HepG2 (cell line): ENCODE results near the gene SMARCA4. TPM values are rescaled to one million over a fixed set of nuclear protein-coding genes. Genes with fewer than 3 reads are reported as not detected.

Experiments
- ATAC-seq: fragments of 200-7000 bp; cut with Tn5 transposase; 3 replicates; pipeline ENCODE4 v1.9.1; 2020; ENCODE audit warnings: mild to moderate bottlenecking, moderate library complexity
- BruUV-seq: library from RNA; stranded (reverse); fragments of 400-500 nt; replicated peaks from 2 replicates; lab custom pipeline; 2021; lab: Mats Ljungman, UMichigan
- CTCF ChIA-PET: fragments of 300-600 bp; formaldehyde crosslinking; extraction: SDS; loops from one replicate; lab custom pipeline; 2021; ENCODE audit warnings: low total read pairs, inconsistent platforms, low intra/inter-chr PET ratio; lab: Yijun Ruan, JAX
- POLR2A ChIA-PET: fragments of 350-600 bp; sonication (Branson Sonifier 250); formaldehyde crosslinking; loops from one replicate; lab custom pipeline; 2020; ENCODE audit warnings: antibody characterized with exemption, inconsistent platforms; lab: Yijun Ruan, JAX
- DNase-seq: peaks from one replicate; pipeline ENCODE4 v3.0.0-alpha.2; 2015; ENCODE audit warnings: low spot score
- FAIRE-seq: peaks from 3 replicates; lab custom pipeline; 2011; peaks lifted over from hg19 to GRCh38; lab: Jason Lieb, UNC
- H2AFZ ChIP-seq: one replicate; pipeline ENCODE4 v1.6.1; 2011; ENCODE audit warnings: low read length, inconsistent platforms
- H3K27ac ChIP-seq: fragments of 300-600 bp; 3 replicates; pipeline ENCODE4 v1.8.0; 2011; ENCODE audit warnings: mixed run types, mild to moderate bottlenecking, mixed read lengths, low read length, inconsistent platforms; ENCODE audit not compliant: insufficient read depth; ENCODE audit errors: extremely low read length
- H3K27me3 ChIP-seq, 2 experiments: fragments of 200-600 bp in 1 of 2; 2 replicates in 1 of 2; 3 replicates in 1 of 2; pipeline versions ENCODE4 v1.6.0 to v1.8.0; 2011; ENCODE audit warnings: low read length in 2 of 2, mild to moderate bottlenecking in 2 of 2, moderate library complexity in 2 of 2, inconsistent platforms in 1 of 2; ENCODE audit not compliant: insufficient read depth in 2 of 2, control insufficient read depth in 1 of 2
- H3K36me3 ChIP-seq, 2 experiments: fragments of 200-600 bp in 1 of 2; replicated peaks in 1 of 2; 2 replicates in 1 of 2; 3 replicates in 1 of 2; pipeline versions ENCODE4 v1.5.1 to v1.8.0; 2011; ENCODE audit warnings: low read length in 2 of 2, inconsistent platforms in 1 of 2; ENCODE audit not compliant: insufficient read depth in 2 of 2, control insufficient read depth in 1 of 2
- H3K4me1 ChIP-seq: 2 replicates; pipeline ENCODE4 v1.5.1; 2012; ENCODE audit warnings: low read length, inconsistent platforms; ENCODE audit not compliant: insufficient read depth
- H3K4me2 ChIP-seq: 2 replicates; pipeline ENCODE4 v1.6.0; 2011; ENCODE audit warnings: low read depth, low read length, inconsistent platforms
- H3K4me3 ChIP-seq, 3 experiments: fragments of 200-600 bp in 1 of 3; sonication (generic), shearing (Covaris generic) in 1 of 3; replicated peaks in 1 of 3; 2 replicates each; pipeline ENCODE4 v1.5.1; 2011 to 2016; ENCODE audit warnings: low read length in 3 of 3, inconsistent platforms in 2 of 3, low read depth in 2 of 3, mild to moderate bottlenecking in 2 of 3, control low read depth in 1 of 3, mixed read lengths in 1 of 3; ENCODE audit not compliant: insufficient read depth in 1 of 3
- H3K79me2 ChIP-seq: one replicate; pipeline ENCODE4 v1.6.1; 2011; ENCODE audit warnings: low read length, inconsistent platforms; ENCODE audit not compliant: insufficient read depth
- H3K9ac ChIP-seq: 2 replicates; pipeline ENCODE4 v1.6.0; 2011; ENCODE audit warnings: mild to moderate bottlenecking, low read depth, low read length, inconsistent platforms; ENCODE audit not compliant: insufficient read depth
- H3K9me3 ChIP-seq: 2 replicates; pipeline ENCODE4 v1.5.1; 2012; ENCODE audit warnings: mild to moderate bottlenecking, low read length
- H4K20me1 ChIP-seq: 2 replicates; pipeline ENCODE4 v1.6.0; 2011; ENCODE audit warnings: inconsistent platforms, mild to moderate bottlenecking, low read length, moderate library complexity; ENCODE audit not compliant: insufficient read depth
- ASH2L ChIP-seq: fragments of 300-600, 200-600 bp; sonication (generic); IDR thresholded peaks from 2 replicates; pipeline ENCODE4 v1.7.0; 2017; ENCODE audit warnings: low read depth, mild to moderate bottlenecking, moderate library complexity, mixed read lengths, low read length; ENCODE audit not compliant: insufficient read length
- DR1 ChIP-seq: sonication (generic); formaldehyde crosslinking; IDR thresholded peaks from 2 replicates; pipeline ENCODE4 v1.8.0; 2021; ENCODE audit warnings: mild to moderate bottlenecking, missing genetic modification reagents, inconsistent platforms
- HDAC1 ChIP-seq: sonication (generic); formaldehyde crosslinking; IDR thresholded peaks from 2 replicates; pipeline ENCODE4 v1.5.1; 2020; ENCODE audit warnings: mild to moderate bottlenecking, missing genetic modification reagents
- JUN ChIP-seq: sonication (generic); formaldehyde crosslinking; IDR thresholded peaks from 2 replicates; pipeline ENCODE4 v1.4.0; 2020; ENCODE audit warnings: mild to moderate bottlenecking, missing genetic modification reagents
- KLF9 ChIP-seq: IDR thresholded peaks from 2 replicates; pipeline ENCODE4 v1.6.1; 2016; ENCODE audit warnings: low read depth
- MBD4 ChIP-seq: IDR thresholded peaks from 2 replicates; pipeline ENCODE4 v1.6.1; 2012; ENCODE audit warnings: low read length, inconsistent platforms, borderline replicate concordance
- ZBTB34 ChIP-seq: sonication (generic); formaldehyde crosslinking; IDR thresholded peaks from 2 replicates; pipeline ENCODE4 v1.8.0; 2022; ENCODE audit warnings: mild to moderate bottlenecking, missing genetic modification reagents
- ZNF629 ChIP-seq: sonication (generic); formaldehyde crosslinking; conservative IDR thresholded peaks from 2 replicates; pipeline ENCODE4 v1.5.0; 2020; ENCODE audit warnings: missing genetic modification reagents
- ZNF781 ChIP-seq: sonication (generic); formaldehyde crosslinking; IDR thresholded peaks from 2 replicates; pipeline ENCODE4 v1.5.1; 2020; ENCODE audit warnings: borderline replicate concordance, mild to moderate bottlenecking, missing genetic modification reagents; ENCODE audit errors: not compliant biosample characterization
- ZNF839 ChIP-seq: sonication (generic); formaldehyde crosslinking; IDR thresholded peaks from 2 replicates; pipeline ENCODE4 v1.4.0; 2020; ENCODE audit warnings: missing genetic modification reagents, mild to moderate bottlenecking, borderline replicate concordance
- WGBS: methylation state at CpG from one replicate; pipeline ENCODE4 v1.1.6; 2017; ENCODE audit warnings: low lambda C conversion rate; 5-methylcytosine and 5-hydroxymethylcytosine counted together
- in situ Hi-C: cut with HindIII; loops from 2 replicates; pipeline ENCODE4 v1.10.0; 2017; ENCODE audit warnings: low pct_unique_long_range_greater_than_20kb; ENCODE audit not compliant: extremely low pct_ligation_motif_present
- intact Hi-C: fragments of 100-400 bp; cut with micrococcal nuclease; formaldehyde crosslinking; loops from one replicate; pipeline ENCODE4 v1.10.0; 2022; ENCODE audit not compliant: unreplicated experiment
- polyA plus RNA-seq, 8 experiments: library from polyadenylated mRNA; depleted of rRNA in 3 of 8; stranded (reverse) in 7 of 8; unstranded in 1 of 8; fragments of >200 nt; fragmentation: Illumina TruSeq in 4 of 8; extraction: Trizol in 4 of 8; gene quantifications; 2 replicates each; pipeline versions ENCODE4 v1.2.1 to v1.2.3, GENCODE V29; 2011 to 2016; ENCODE audit warnings: low read depth in 4 of 8, missing spikeins in 1 of 8, mixed read lengths in 1 of 8; ENCODE audit not compliant: insufficient read depth in 1 of 8
- total RNA-seq, 5 experiments: library from RNA; depleted of rRNA; stranded (reverse); fragments of >200 nt; fragmentation: Illumina TruSeq; extraction: Trizol; gene quantifications; 2 replicates each; pipeline ENCODE4 v1.2.3, GENCODE V29; 2016; ENCODE audit warnings: low read depth in 1 of 5

The SMARCA4 gene
- total and polyA plus RNA-seq, 2 of the 13 experiments (the other 11 are each of a cell fraction or from before 2014, with no cell fraction given): 25.4 to 45.9 TPM

- Histone ChIP-seq H3K9me3 (no peaks in the 10 kb centered on the region), H3K4me1 (no peaks in the 10 kb centered on the region), H3K27ac (no peak overlapping the region), H2AFZ (no peak overlapping the region), H3K9ac (no peak overlapping the region), H4K20me1 (peaks cover 4% of the 10 kb centered on the region; the same call in 1 of the 2 replicates), H3K4me3 (no peak overlapping the region)
- in situ Hi-C loops: no loop called here
- WGBS: 97% methylated on average over 31 of the region's 38 CpGs
- POLR2A ChIA-PET: interaction anchor here (1.0 to 1.4 kb wide), 2 partner anchors 55 to 95 kb away, joined by 3 to 6 read pairs; partner anchors contain the start of gene LDLR
- intact Hi-C loops: no loop called here
- TF ChIP-seq MBD4 (no peak), KLF9 (CRISPR knock-in tag) (no peak), JUN (CRISPR knock-in tag) (no peak), ZNF629 (CRISPR knock-in tag) (no peak)
- TF ChIP-seq, all 625 proteins: peak for 0
- Histone ChIP-seq H3K27me3 (no peaks in the 10 kb centered on the region), H3K36me3 (peaks cover 35 to 89% of the 10 kb centered on the region in 2 experiments), H3K4me2 (no peak overlapping the region), H3K79me2 (no peaks in the 10 kb centered on the region)
- DNase-seq (no peak), FAIRE-seq (no peak), ATAC-seq (no peak)
- no TSS peak for BruUV-seq
- CTCF ChIA-PET: interaction anchor here (1.1 kb wide), 1 partner anchor 97 kb away, joined by 4 read pairs; no protein-coding TSS in a partner anchor
Measured at GRCh38 chr19:11034449-11035213, 73.8 kb downstream of the SMARCA4 start.

GRCh38 chr19:11035441-11036377 lies 74.9 kb downstream of the SMARCA4 start:
- Histone ChIP-seq H3K4me2 (no peak overlapping the region), H3K27me3 (no peaks in the 10 kb centered on the region), H3K79me2 (no peaks in the 10 kb centered on the region), H3K27ac (no peak overlapping the region), H2AFZ (no peak overlapping the region), H4K20me1 (peaks cover 4% of the 10 kb centered on the region; the same call in 1 of the 2 replicates), H3K9me3 (no peaks in the 10 kb centered on the region), H3K4me1 (no peaks in the 10 kb centered on the region), H3K4me3 (no peak overlapping the region), H3K9ac (no peak overlapping the region), H3K36me3 (peaks cover 33 to 81% of the 10 kb centered on the region in 2 experiments)
- peak; percentile 96 for ATAC-seq
- WGBS: 83% methylated on average over 12 of the region's 15 CpGs
- in situ Hi-C loops: no loop called here
- peak; percentile 81 for DNase-seq
- ChIA-PET CTCF (interaction anchor here (0.6 to 1.3 kb wide), 5 partner anchors 50 to 168 kb away, joined by 3 to 5 read pairs (median 4); no protein-coding TSS in a partner anchor), POLR2A (interaction anchor here (1.0 to 1.4 kb wide), 4 partner anchors 52 to 94 kb away, joined by 3 to 8 read pairs (median 4); partner anchors contain the start of gene LDLR)
- intact Hi-C loops: loop anchor here (1.0 kb wide), 2 partner anchors 50 to 96 kb away; no protein-coding TSS in a partner anchor
- BruUV-seq: no TSS peak
- FAIRE-seq: peak; percentile 66
- TF ChIP-seq DR1 (CRISPR knock-in tag) (no peak), ZBTB34 (CRISPR knock-in tag) (no peak), ZNF839 (CRISPR knock-in tag) (no peak), ASH2L (no peak), HDAC1 (CRISPR knock-in tag) (no peak), ZNF781 (CRISPR knock-in tag) (no peak)
